ENCODE results near the gene CDK5RAP1. TPM values are rescaled to one million over a fixed set of nuclear protein-coding genes. Genes with fewer than 3 reads are reported as not detected.

Gene CDK5RAP1
- total RNA-seq, 2 experiments from 2014 or later: 31.3 to 41.5 TPM

GRCh38 chr20:33415948-33416347 lies 14.6 kb upstream of the CDK5RAP1 start:
- POLR2A ChIA-PET: no interaction called here
- DNase-seq (peak; percentile 12), ATAC-seq (no peak)
- H3K9me3 Mint-ChIP-seq (ENCODE audit: low read depth): no peaks in the 10 kb centered on the region
- no peaks in the 10 kb centered on the region for H3K36me3 Mint-ChIP-seq (ENCODE audit: low read depth)
- H3K4me1 Mint-ChIP-seq: no peaks in the 10 kb centered on the region
- CTCF ChIA-PET: interaction anchor here (0.5 to 0.7 kb wide), 2 partner anchors 119 to 251 kb away, joined by 3 read pairs; partner anchors contain the start of gene ACTL10
- H3K4me3 Mint-ChIP-seq: no peak overlapping the region
- no peaks in the 10 kb centered on the region for H3K27me3 Mint-ChIP-seq
- intact Hi-C loops (cut with DNase I, micrococcal nuclease): no loop called here
- no peak overlapping the region for H3K27ac Mint-ChIP-seq

- Mint-ChIP-seq H3K4me3 (no peak overlapping the region), H3K36me3 (ENCODE audit: low read depth) (no peaks in the 10 kb centered on the region), H3K9me3 (ENCODE audit: low read depth) (no peaks in the 10 kb centered on the region), H3K27ac (no peak overlapping the region), H3K27me3 (no peaks in the 10 kb centered on the region), H3K4me1 (no peaks in the 10 kb centered on the region)
- intact Hi-C loops (cut with DNase I, micrococcal nuclease): no loop called here
- DNase-seq (no peak), ATAC-seq (no peak)
- CTCF ChIA-PET: no interaction called here
- POLR2A ChIA-PET: no interaction called here
These were observed 11.1 kb upstream of the CDK5RAP1 start for GRCh38 chr20:33412484-33412838.

- no peaks in the 10 kb centered on the region for H3K27me3 Mint-ChIP-seq
- DNase-seq (no peak), ATAC-seq (no peak)
- intact Hi-C loops (cut with DNase I, micrococcal nuclease): no loop called here
- peaks cover 3% of the 10 kb centered on the region for H3K36me3 Mint-ChIP-seq (ENCODE audit: low read depth)
- H3K27ac Mint-ChIP-seq: no peak overlapping the region
- ChIA-PET POLR2A (no interaction called here), CTCF (interaction anchor here (0.6 to 0.9 kb wide), 2 partner anchors 10 to 267 kb away, joined by 3 to 4 read pairs; partner anchors contain the start of gene CDK5RAP1)
- H3K4me3 Mint-ChIP-seq: no peak overlapping the region
- H3K9me3 Mint-ChIP-seq (ENCODE audit: low read depth): no peaks in the 10 kb centered on the region
- peaks cover 2% of the 10 kb centered on the region for H3K4me1 Mint-ChIP-seq
These were observed 10.6 kb upstream of the CDK5RAP1 start for GRCh38 chr20:33411711-33412483.

GRCh38 chr20:33411242-33411641 lies 9.9 kb upstream of the CDK5RAP1 start:
- Mint-ChIP-seq H3K27ac (no peak overlapping the region), H3K27me3 (no peaks in the 10 kb centered on the region), H3K4me1 (peaks cover 2% of the 10 kb centered on the region), H3K4me3 (no peak overlapping the region), H3K36me3 (ENCODE audit: low read depth) (peaks cover 3% of the 10 kb centered on the region), H3K9me3 (ENCODE audit: low read depth) (no peaks in the 10 kb centered on the region)
- intact Hi-C loops (cut with DNase I, micrococcal nuclease): no loop called here
- no peak for DNase-seq
- ATAC-seq: no peak
- ChIA-PET POLR2A (no interaction called here), CTCF (interaction anchor here (0.6 to 0.9 kb wide), 2 partner anchors 10 to 267 kb away, joined by 3 to 4 read pairs; partner anchors contain the start of gene CDK5RAP1)

DNA sequence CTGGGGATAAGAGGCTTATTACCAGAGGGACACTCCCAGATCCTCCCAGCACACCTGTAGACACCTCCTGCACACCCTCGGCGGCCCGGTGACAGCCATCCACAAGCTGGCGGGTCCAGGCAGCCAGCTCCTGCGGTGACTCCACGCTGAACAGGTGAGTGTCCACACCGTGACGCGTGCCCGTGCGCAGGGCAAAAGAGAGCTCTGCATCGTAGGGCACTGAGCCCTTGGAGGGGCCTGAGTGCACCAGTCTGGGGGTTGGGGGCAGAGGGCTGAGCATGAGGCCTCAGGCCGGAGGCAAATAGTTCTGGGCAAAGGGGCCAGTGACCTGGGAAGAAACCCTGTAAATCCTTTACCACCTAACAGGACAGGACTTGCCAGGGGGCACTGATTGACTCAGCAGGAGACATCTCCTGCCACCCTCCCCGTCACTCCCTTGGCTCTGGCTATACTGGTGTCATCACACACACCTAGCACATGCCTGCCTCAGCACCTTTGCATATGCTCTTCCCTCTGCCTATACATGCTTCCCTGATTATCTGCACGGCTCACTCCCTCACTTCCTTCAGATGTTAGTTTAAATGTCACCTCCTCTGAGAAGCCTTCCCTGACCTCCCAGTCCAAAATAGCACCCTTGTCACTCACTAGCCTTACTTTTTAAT lies 8.9 kb upstream of the CDK5RAP1 start:
- H3K4me1 Mint-ChIP-seq: peaks cover 2% of the 10 kb centered on the region
- no peak overlapping the region for H3K4me3 Mint-ChIP-seq
- POLR2A ChIA-PET: no interaction called here
- no peak overlapping the region for H3K27ac Mint-ChIP-seq
- H3K9me3 Mint-ChIP-seq (ENCODE audit: low read depth): no peaks in the 10 kb centered on the region
- peaks cover 3% of the 10 kb centered on the region for H3K36me3 Mint-ChIP-seq (ENCODE audit: low read depth)
- intact Hi-C loops (cut with DNase I, micrococcal nuclease): no loop called here
- DNase-seq (no peak), ATAC-seq (no peak)
- CTCF ChIA-PET: interaction anchor here (0.5 to 0.7 kb wide), 2 partner anchors 85 to 184 kb away, joined by 3 read pairs; no protein-coding TSS in a partner anchor
- no peaks in the 10 kb centered on the region for H3K27me3 Mint-ChIP-seq

DNA sequence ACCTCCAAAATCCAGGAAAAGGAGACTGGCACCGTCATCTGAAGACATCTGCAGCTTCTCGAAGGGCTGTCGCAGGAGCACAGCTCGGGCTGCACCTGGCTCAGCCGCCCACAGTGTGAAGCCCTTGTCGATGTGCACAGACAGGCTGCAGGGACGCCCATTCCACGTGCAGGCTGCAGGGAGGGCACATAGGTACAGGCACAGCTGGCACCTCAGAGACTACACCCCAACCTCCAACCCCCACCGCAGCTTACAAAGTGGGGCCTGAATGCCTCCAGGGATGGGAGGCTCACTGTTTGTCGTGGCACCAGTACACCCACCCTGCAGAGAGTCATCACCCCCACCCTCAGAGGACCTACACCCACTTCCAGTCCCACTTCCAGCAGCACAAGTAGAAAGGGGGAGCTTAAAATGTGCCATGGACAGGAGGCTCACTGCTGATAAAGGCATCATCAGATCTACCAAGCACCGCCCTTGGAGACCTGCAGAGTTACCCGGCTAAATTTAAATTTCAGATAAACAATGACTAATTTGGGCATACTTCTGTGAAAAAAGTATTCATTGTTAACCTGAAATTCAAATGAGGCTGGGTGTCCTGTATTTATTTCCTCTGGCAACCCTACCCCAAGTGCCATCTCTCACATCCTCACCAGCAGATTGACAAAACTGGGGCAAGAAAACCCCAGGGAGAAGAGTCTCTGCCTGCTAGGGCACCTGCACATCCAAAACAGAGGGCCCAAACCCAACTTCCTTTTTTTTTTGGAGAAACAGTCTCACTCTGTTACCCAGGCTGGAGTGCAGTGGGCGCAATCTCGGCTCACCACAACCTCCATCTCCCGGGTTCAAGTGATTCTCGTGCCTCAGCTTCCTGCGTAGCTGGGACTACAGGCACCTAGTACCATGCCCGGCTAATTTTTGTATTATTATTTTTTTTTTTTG lies 7.7 kb upstream of the CDK5RAP1 start:
- no peak for DNase-seq
- no peak overlapping the region for H3K27ac Mint-ChIP-seq
- H3K27me3 Mint-ChIP-seq: no peaks in the 10 kb centered on the region
- peaks cover 3% of the 10 kb centered on the region for H3K36me3 Mint-ChIP-seq (ENCODE audit: low read depth)
- peak; percentile 16 for ATAC-seq
- CTCF ChIA-PET: interaction anchor here (0.6 kb wide), 1 partner anchor 10 kb away, joined by 3 read pairs; no protein-coding TSS in a partner anchor
- POLR2A ChIA-PET: no interaction called here
- H3K4me1 Mint-ChIP-seq: peaks cover 2% of the 10 kb centered on the region
- H3K9me3 Mint-ChIP-seq (ENCODE audit: low read depth): no peaks in the 10 kb centered on the region
- H3K4me3 Mint-ChIP-seq: no peak overlapping the region
- intact Hi-C loops (cut with DNase I, micrococcal nuclease): no loop called here

GRCh38 chr20:33408313-33408712 lies 7.0 kb upstream of the CDK5RAP1 start:
- CTCF ChIA-PET: no interaction called here
- peaks cover 3% of the 10 kb centered on the region for H3K36me3 Mint-ChIP-seq (ENCODE audit: low read depth)
- DNase-seq (no peak), ATAC-seq (no peak)
- no peaks in the 10 kb centered on the region for H3K9me3 Mint-ChIP-seq (ENCODE audit: low read depth)
- POLR2A ChIA-PET: no interaction called here
- H3K27me3 Mint-ChIP-seq: no peaks in the 10 kb centered on the region
- peaks cover 2% of the 10 kb centered on the region for H3K4me1 Mint-ChIP-seq
- no peak overlapping the region for H3K27ac Mint-ChIP-seq
- no peak overlapping the region for H3K4me3 Mint-ChIP-seq
- intact Hi-C loops (cut with DNase I, micrococcal nuclease): no loop called here

- ChIA-PET CTCF (interaction anchor here (0.9 kb wide), 1 partner anchor 37 kb away, joined by 3 read pairs; no protein-coding TSS in a partner anchor), POLR2A (no interaction called here)
- H3K4me1 Mint-ChIP-seq: peaks cover 2% of the 10 kb centered on the region
- ATAC-seq: no peak
- H3K27me3 Mint-ChIP-seq: no peaks in the 10 kb centered on the region
- no peak overlapping the region for H3K27ac Mint-ChIP-seq
- DNase-seq: no peak
- H3K4me3 Mint-ChIP-seq: no peak overlapping the region
- no peaks in the 10 kb centered on the region for H3K9me3 Mint-ChIP-seq (ENCODE audit: low read depth)
- intact Hi-C loops (cut with DNase I, micrococcal nuclease): no loop called here
- peaks cover 3% of the 10 kb centered on the region for H3K36me3 Mint-ChIP-seq (ENCODE audit: low read depth)
These were observed 6.5 kb upstream of the CDK5RAP1 start for GRCh38 chr20:33407796-33408195.

DNA sequence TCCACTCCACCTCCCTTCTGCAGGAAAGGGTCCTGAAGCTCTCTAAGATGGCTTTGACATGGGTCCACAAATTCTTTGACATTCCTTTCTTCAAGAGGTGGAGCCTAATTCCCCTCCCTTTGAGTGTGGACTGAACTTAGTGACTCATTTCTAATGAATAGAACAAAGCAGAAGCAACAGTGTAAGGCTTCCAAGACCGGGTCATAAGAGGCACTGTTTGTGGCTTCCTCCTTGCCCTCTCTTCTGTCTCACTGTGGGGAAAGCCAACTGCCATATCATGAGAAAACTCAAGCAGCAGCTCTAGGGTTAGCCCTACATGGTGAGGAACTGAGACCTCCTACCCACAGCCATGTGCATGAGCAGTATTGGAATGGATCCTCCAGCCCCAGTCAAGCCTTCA lies 5.9 kb upstream of the CDK5RAP1 start:
- Mint-ChIP-seq H3K4me3 (no peak overlapping the region), H3K27ac (no peak overlapping the region), H3K36me3 (ENCODE audit: low read depth) (peaks cover 3% of the 10 kb centered on the region), H3K4me1 (peaks cover 7% of the 10 kb centered on the region), H3K27me3 (no peaks in the 10 kb centered on the region), H3K9me3 (ENCODE audit: low read depth) (no peaks in the 10 kb centered on the region)
- no peak for DNase-seq
- intact Hi-C loops (cut with DNase I, micrococcal nuclease): no loop called here
- POLR2A ChIA-PET: no interaction called here
- peak; percentile 12 for ATAC-seq
- CTCF ChIA-PET: interaction anchor here (0.9 to 1.0 kb wide), 2 partner anchors 20 to 37 kb away, joined by 3 read pairs; no protein-coding TSS in a partner anchor

DNA sequence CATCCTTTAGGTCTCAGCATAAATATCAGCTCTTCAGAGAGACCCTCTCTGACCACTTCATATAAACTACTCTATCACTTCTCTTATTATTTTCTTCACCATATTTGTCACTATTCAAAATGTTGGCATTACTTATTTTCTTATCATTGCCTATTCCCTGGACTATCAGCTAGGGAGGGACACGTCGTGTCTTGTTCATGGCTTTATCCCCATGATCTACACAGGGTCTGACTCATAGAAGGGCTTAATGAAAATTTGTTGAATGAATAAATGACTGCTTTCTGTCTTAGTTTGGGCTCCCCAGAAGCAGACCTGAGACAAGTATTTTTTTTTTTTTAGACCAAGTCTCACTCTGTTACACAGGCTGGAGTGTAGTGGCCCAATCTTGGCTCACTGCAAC lies 3.0 kb upstream of the CDK5RAP1 start:
- peaks cover 3% of the 10 kb centered on the region for H3K36me3 Mint-ChIP-seq (ENCODE audit: low read depth)
- ChIA-PET POLR2A (no interaction called here), CTCF (no interaction called here)
- no peaks in the 10 kb centered on the region for H3K9me3 Mint-ChIP-seq (ENCODE audit: low read depth)
- no peak overlapping the region for H3K27ac Mint-ChIP-seq
- no peaks in the 10 kb centered on the region for H3K27me3 Mint-ChIP-seq
- DNase-seq (no peak), ATAC-seq (no peak)
- peaks cover 25% of the 10 kb centered on the region for H3K4me1 Mint-ChIP-seq
- no peak overlapping the region for H3K4me3 Mint-ChIP-seq
- intact Hi-C loops (cut with DNase I, micrococcal nuclease): loop anchor here in 1 of 2 experiments (5.0 kb wide), 1 partner anchor 588 kb away; the partner anchor contains the start of gene RALY

GRCh38 chr20:33401921-33402369 lies 626 bp upstream of the CDK5RAP1 start:
- no peaks in the 10 kb centered on the region for H3K9me3 Mint-ChIP-seq (ENCODE audit: low read depth)
- H3K36me3 Mint-ChIP-seq (ENCODE audit: low read depth): peaks cover 2% of the 10 kb centered on the region
- intact Hi-C loops (cut with DNase I, micrococcal nuclease): loop anchor here (1.0 to 5.0 kb wide), 6 partner anchors 42 to 590 kb away; partner anchors contain the start of genes CHMP4B (in 1 of the 2) and RALY (in 1 of the 2)
- H3K4me3 Mint-ChIP-seq: peak overlapping the region; percentile 79
- DNase-seq (peak; percentile 28), ATAC-seq (peak; percentile 37)
- no peaks in the 10 kb centered on the region for H3K27me3 Mint-ChIP-seq
- POLR2A ChIA-PET: no interaction called here
- CTCF ChIA-PET: interaction anchor here (0.7 to 1.0 kb wide), 8 partner anchors 9 to 387 kb away, joined by 3 to 4 read pairs (median 3); partner anchors contain the start of gene ACTL10
- H3K4me1 Mint-ChIP-seq: peaks cover 40% of the 10 kb centered on the region
- H3K27ac Mint-ChIP-seq: peak overlapping the region; percentile 90

Measured in activated CD4-positive, alpha-beta T cell treated with anti-CD3 and anti-CD28 coated beads for 36 hours (primary cell).